HepG2 (cell line): ENCODE data around the gene TBX6. TPM values are rescaled to one million over a fixed set of nuclear protein-coding genes. Genes with fewer than 3 reads are reported as not detected.
A peak's percentile ranks its signal among the peaks of the same experiment; 100 is the strongest.

Experiments
- ETV5 ChIP-seq: IDR thresholded peaks from 2 replicates; pipeline ENCODE4 v1.6.1; 2018; ENCODE audit warnings: missing biosample characterization, missing genetic modification reagents, inconsistent platforms, borderline replicate concordance
- IKZF4 ChIP-seq: sonication (generic); formaldehyde crosslinking; IDR thresholded peaks from 2 replicates; pipeline ENCODE4 v1.5.1; 2020; ENCODE audit warnings: borderline replicate concordance, mild to moderate bottlenecking, low read depth, missing genetic modification reagents; ENCODE audit errors: not compliant biosample characterization
- KDM5B ChIP-seq: sonication (generic); formaldehyde crosslinking; IDR thresholded peaks from 2 replicates; pipeline ENCODE4 v1.4.0; 2020; ENCODE audit warnings: missing genetic modification reagents, mild to moderate bottlenecking, borderline replicate concordance
- KLF11 ChIP-seq: IDR thresholded peaks from 2 replicates; pipeline ENCODE4 v1.6.1; 2016; ENCODE audit warnings: missing compliant biosample characterization
- KLF13 ChIP-seq: sonication (generic); formaldehyde crosslinking; IDR thresholded peaks from 2 replicates; pipeline ENCODE4 v1.4.0; 2020; ENCODE audit warnings: mild to moderate bottlenecking, missing genetic modification reagents
- MIER3 ChIP-seq: IDR thresholded peaks from 2 replicates; pipeline ENCODE4 v1.6.1; 2016; ENCODE audit warnings: missing compliant biosample characterization, borderline replicate concordance
- NFYB ChIP-seq: sonication (generic); formaldehyde crosslinking; IDR thresholded peaks from 2 replicates; pipeline ENCODE4 v1.4.0; 2020; ENCODE audit warnings: missing genetic modification reagents
- REPIN1 ChIP-seq: sonication (generic); formaldehyde crosslinking; IDR thresholded peaks from 2 replicates; pipeline ENCODE4 v1.8.0; 2022; ENCODE audit warnings: missing genetic modification reagents, low read depth, mild to moderate bottlenecking, borderline replicate concordance
- STAG1 ChIP-seq: sonication (generic); formaldehyde crosslinking; IDR thresholded peaks from 2 replicates; pipeline ENCODE4 v1.4.0; 2020; ENCODE audit warnings: missing genetic modification reagents
- THAP11 ChIP-seq: IDR thresholded peaks from 2 replicates; pipeline ENCODE4 v1.6.1; 2016; ENCODE audit warnings: missing biosample characterization, missing genetic modification reagents
- ZIK1 ChIP-seq: sonication (generic); formaldehyde crosslinking; IDR thresholded peaks from 2 replicates; pipeline ENCODE4 v1.5.0; 2020; ENCODE audit warnings: mild to moderate bottlenecking, low read depth, missing genetic modification reagents, borderline replicate concordance
- ZNF468 ChIP-seq: sonication (generic); formaldehyde crosslinking; IDR thresholded peaks from 2 replicates; pipeline ENCODE4 v1.8.0; 2022; ENCODE audit warnings: mild to moderate bottlenecking, moderate library complexity, missing genetic modification reagents
- ZNF891 ChIP-seq: sonication (generic); formaldehyde crosslinking; IDR thresholded peaks from 2 replicates; pipeline ENCODE4 v1.5.0; 2020; ENCODE audit warnings: mild to moderate bottlenecking, missing genetic modification reagents
- polyA plus RNA-seq, 8 experiments: library from polyadenylated mRNA; depleted of rRNA in 3 of 8; stranded (reverse) in 7 of 8; unstranded in 1 of 8; fragments of >200 nt; fragmentation: Illumina TruSeq in 4 of 8; extraction: Trizol in 4 of 8; gene quantifications; 2 replicates each; pipeline versions ENCODE4 v1.2.1 to v1.2.3, GENCODE V29; 2011 to 2016; ENCODE audit warnings: low read depth in 4 of 8, missing spikeins in 1 of 8, mixed read lengths in 1 of 8; ENCODE audit not compliant: insufficient read depth in 1 of 8
- total RNA-seq, 5 experiments: library from RNA; depleted of rRNA; stranded (reverse); fragments of >200 nt; fragmentation: Illumina TruSeq; extraction: Trizol; gene quantifications; 2 replicates each; pipeline ENCODE4 v1.2.3, GENCODE V29; 2016; ENCODE audit warnings: low read depth in 1 of 5
- TF ChIP-seq, protein P1 (sequence below): sonication (generic); formaldehyde crosslinking; IDR thresholded peaks from 2 replicates; pipeline ENCODE4 v1.4.0; 2020; ENCODE audit warnings: mild to moderate bottlenecking, missing genetic modification reagents
- TF ChIP-seq, protein P2 (sequence below): sonication (generic); formaldehyde crosslinking; IDR thresholded peaks from 2 replicates; pipeline ENCODE4 v1.5.1; 2020; ENCODE audit warnings: mild to moderate bottlenecking, missing genetic modification reagents, borderline replicate concordance
- TF ChIP-seq, protein P3 (sequence below): sonication (generic); formaldehyde crosslinking; IDR thresholded peaks from 2 replicates; pipeline ENCODE4 v1.5.0; 2020; ENCODE audit warnings: mild to moderate bottlenecking, missing genetic modification reagents, moderate library complexity
- TF ChIP-seq, protein P4 (sequence below): sonication (generic); formaldehyde crosslinking; IDR thresholded peaks from 2 replicates; pipeline ENCODE4 v1.5.1; 2020; ENCODE audit warnings: missing genetic modification reagents, mild to moderate bottlenecking, borderline replicate concordance
- TF ChIP-seq, protein P5 (sequence below): IDR thresholded peaks from 2 replicates; pipeline ENCODE4 v1.6.1; 2016; ENCODE audit warnings: mild to moderate bottlenecking
- TF ChIP-seq, protein P6 (sequence below): IDR thresholded peaks from 2 replicates; pipeline ENCODE4 v1.6.1; 2016; ENCODE audit warnings: control low read depth

Gene TBX6
- total and polyA plus RNA-seq, 2 of the 13 experiments (the other 11 are each of a cell fraction or from before 2014, with no cell fraction given), result 0.24 to 0.42 TPM

DNA sequence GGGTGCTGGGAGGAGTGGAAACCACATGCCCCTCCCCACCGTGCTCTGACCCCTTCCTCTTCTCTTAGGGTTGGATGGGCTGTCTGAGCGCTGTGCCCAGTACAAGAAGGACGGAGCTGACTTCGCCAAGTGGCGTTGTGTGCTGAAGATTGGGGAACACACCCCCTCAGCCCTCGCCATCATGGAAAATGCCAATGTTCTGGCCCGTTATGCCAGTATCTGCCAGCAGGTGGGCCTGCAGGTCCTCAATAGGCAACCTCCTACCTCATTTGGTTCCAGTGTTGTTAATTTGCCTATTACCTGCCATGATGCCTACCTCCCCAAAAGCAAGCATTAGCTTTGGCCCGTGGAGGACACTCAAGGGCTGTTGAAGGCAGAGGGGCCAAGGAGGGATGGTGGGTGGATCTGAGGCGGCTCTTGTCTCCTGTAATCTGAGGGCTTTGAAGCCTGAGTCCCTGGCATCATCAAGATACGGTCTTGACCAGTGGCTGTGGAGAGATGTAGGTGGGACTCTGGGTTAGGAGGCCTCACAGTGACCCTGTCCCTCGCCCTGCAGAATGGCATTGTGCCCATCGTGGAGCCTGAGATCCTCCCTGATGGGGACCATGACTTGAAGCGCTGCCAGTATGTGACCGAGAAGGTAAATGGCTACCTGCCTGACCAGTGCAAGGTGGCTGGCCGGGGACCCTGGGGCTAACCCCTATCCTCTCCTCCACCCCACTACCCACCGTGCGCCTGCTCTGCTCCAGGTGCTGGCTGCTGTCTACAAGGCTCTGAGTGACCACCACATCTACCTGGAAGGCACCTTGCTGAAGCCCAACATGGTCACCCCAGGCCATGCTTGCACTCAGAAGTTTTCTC, 22.7 kb downstream of the TBX6 start (continued):
- TF ChIP-seq KLF11 (CRISPR knock-in tag) (0 out of 2 replicates have a peak, but pooled peaks have one; percentile 19), ZIK1 (CRISPR knock-in tag) (no peak), THAP11 (CRISPR knock-in tag) (0 out of 2 replicates have a peak, but pooled peaks have one; percentile 31), STAG1 (CRISPR knock-in tag) (peak; percentile 50), MIER3 (CRISPR knock-in tag) (no peak), KDM5B (CRISPR knock-in tag) (no peak), ZNF891 (CRISPR knock-in tag) (0 out of 2 replicates have a peak, but pooled peaks have one; percentile 27), ZNF468 (CRISPR knock-in tag) (0 out of 2 replicates have a peak, but pooled peaks have one; percentile 29), KLF13 (0 out of 2 replicates have a peak, but pooled peaks have one; percentile 27), IKZF4 (CRISPR knock-in tag) (peak; percentile 80), REPIN1 (CRISPR knock-in tag) (0 out of 2 replicates have a peak, but pooled peaks have one; percentile 19), NFYB (CRISPR knock-in tag) (no peak), ETV5 (CRISPR knock-in tag) (peak; percentile 15; the same call in 1 of the 2 replicates)
- TF ChIP-seq, protein P1, sequence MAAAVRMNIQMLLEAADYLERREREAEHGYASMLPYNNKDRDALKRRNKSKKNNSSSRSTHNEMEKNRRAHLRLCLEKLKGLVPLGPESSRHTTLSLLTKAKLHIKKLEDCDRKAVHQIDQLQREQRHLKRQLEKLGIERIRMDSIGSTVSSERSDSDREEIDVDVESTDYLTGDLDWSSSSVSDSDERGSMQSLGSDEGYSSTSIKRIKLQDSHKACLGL (CRISPR knock-in tag), result no peak; the same call in 1 of the 2 replicates
- TF ChIP-seq, protein P2, sequence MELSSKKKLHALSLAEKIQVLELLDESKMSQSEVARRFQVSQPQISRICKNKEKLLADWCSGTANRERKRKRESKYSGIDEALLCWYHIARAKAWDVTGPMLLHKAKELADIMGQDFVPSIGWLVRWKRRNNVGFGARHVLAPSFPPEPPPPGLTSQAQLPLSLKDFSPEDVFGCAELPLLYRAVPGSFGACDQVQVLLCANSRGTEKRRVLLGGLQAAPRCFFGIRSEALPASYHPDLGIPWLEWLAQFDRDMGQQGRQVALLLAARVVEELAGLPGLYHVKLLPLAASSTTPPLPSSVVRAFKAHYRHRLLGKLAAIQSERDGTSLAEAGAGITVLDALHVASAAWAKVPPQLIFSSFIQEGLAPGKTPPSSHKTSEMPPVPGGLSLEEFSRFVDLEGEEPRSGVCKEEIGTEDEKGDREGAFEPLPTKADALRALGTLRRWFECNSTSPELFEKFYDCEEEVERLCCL, result no peak
- TF ChIP-seq, protein P3, sequence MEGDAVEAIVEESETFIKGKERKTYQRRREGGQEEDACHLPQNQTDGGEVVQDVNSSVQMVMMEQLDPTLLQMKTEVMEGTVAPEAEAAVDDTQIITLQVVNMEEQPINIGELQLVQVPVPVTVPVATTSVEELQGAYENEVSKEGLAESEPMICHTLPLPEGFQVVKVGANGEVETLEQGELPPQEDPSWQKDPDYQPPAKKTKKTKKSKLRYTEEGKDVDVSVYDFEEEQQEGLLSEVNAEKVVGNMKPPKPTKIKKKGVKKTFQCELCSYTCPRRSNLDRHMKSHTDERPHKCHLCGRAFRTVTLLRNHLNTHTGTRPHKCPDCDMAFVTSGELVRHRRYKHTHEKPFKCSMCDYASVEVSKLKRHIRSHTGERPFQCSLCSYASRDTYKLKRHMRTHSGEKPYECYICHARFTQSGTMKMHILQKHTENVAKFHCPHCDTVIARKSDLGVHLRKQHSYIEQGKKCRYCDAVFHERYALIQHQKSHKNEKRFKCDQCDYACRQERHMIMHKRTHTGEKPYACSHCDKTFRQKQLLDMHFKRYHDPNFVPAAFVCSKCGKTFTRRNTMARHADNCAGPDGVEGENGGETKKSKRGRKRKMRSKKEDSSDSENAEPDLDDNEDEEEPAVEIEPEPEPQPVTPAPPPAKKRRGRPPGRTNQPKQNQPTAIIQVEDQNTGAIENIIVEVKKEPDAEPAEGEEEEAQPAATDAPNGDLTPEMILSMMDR (CRISPR knock-in tag), result peak; percentile 75
- TF ChIP-seq, protein P4, sequence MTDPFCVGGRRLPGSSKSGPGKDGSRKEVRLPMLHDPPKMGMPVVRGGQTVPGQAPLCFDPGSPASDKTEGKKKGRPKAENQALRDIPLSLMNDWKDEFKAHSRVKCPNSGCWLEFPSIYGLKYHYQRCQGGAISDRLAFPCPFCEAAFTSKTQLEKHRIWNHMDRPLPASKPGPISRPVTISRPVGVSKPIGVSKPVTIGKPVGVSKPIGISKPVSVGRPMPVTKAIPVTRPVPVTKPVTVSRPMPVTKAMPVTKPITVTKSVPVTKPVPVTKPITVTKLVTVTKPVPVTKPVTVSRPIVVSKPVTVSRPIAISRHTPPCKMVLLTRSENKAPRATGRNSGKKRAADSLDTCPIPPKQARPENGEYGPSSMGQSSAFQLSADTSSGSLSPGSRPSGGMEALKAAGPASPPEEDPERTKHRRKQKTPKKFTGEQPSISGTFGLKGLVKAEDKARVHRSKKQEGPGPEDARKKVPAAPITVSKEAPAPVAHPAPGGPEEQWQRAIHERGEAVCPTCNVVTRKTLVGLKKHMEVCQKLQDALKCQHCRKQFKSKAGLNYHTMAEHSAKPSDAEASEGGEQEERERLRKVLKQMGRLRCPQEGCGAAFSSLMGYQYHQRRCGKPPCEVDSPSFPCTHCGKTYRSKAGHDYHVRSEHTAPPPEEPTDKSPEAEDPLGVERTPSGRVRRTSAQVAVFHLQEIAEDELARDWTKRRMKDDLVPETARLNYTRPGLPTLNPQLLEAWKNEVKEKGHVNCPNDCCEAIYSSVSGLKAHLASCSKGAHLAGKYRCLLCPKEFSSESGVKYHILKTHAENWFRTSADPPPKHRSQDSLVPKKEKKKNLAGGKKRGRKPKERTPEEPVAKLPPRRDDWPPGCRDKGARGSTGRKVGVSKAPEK, result no peak
- TF ChIP-seq, protein P5, sequence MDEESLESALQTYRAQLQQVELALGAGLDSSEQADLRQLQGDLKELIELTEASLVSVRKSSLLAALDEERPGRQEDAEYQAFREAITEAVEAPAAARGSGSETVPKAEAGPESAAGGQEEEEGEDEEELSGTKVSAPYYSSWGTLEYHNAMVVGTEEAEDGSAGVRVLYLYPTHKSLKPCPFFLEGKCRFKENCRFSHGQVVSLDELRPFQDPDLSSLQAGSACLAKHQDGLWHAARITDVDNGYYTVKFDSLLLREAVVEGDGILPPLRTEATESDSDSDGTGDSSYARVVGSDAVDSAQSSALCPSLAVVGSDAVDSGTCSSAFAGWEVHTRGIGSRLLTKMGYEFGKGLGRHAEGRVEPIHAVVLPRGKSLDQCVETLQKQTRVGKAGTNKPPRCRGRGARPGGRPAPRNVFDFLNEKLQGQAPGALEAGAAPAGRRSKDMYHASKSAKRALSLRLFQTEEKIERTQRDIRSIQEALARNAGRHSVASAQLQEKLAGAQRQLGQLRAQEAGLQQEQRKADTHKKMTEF (CRISPR knock-in tag), result no peak
- TF ChIP-seq, protein P6, sequence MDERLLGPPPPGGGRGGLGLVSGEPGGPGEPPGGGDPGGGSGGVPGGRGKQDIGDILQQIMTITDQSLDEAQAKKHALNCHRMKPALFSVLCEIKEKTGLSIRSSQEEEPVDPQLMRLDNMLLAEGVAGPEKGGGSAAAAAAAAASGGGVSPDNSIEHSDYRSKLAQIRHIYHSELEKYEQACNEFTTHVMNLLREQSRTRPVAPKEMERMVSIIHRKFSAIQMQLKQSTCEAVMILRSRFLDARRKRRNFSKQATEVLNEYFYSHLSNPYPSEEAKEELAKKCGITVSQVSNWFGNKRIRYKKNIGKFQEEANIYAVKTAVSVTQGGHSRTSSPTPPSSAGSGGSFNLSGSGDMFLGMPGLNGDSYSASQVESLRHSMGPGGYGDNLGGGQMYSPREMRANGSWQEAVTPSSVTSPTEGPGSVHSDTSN, result no peak
